ENCODE measurements around the gene ATOH8. TPM values are rescaled to one million over a fixed set of nuclear protein-coding genes. Genes with fewer than 3 reads are reported as not detected.
A peak's percentile ranks its signal among the peaks of the same experiment; 100 is the strongest.

The ATOH8 gene
- total RNA-seq: 100 to 1,000 TPM in 1 of 2 donors, 10 to 100 TPM in 1; 78.4 to 207 TPM

- Histone ChIP-seq H3K9me3 (no peaks in the 10 kb centered on the region), H3K4me1 (ENCODE audit: control insufficient read depth in 1 of 2, low read depth in 2 of 2) (peaks cover 19 to 69% of the 10 kb centered on the region in 2 donors), H3K27me3 (replicated peaks; ENCODE audit: insufficient read depth) (no peaks in the 10 kb centered on the region), H3K27ac (peak within 1 kb of the TSS; percentile 88), H3K36me3 (no peaks in the 10 kb centered on the region), H3K4me3 (peak within 1 kb of the TSS; percentile 88)
- DNase-seq (ENCODE audit: low spot score) (no peak), ATAC-seq (ENCODE audit: insufficient number of reproducible peaks, low FRiP score, low read depth) (peak; percentile 41)
- TF ChIP-seq CTCF (IDR thresholded peaks at IDR 0.05): no peak
These were observed at the start of gene ATOH8 for GRCh38 chr2:85753525-85754312. TSS of gene ATOH8 (plus strand) at chr2:85753991. CDS start at chr2:85754190, 199 bp downstream.

GRCh38 chr2:85704038-85704437 is 49.8 kb upstream of the ATOH8 start:
- DNase-seq (ENCODE audit: low spot score) (no peak), ATAC-seq (ENCODE audit: insufficient number of reproducible peaks, low FRiP score, low read depth) (no peak)
- peaks cover 6 to 24% of the 10 kb centered on the region in 2 donors for H3K4me1 ChIP-seq (ENCODE audit: control insufficient read depth in 1 of 2, low read depth in 2 of 2)
- peak overlapping the region in 1 of 2 donors; percentile 29 for H3K27ac ChIP-seq
- no peak for TF ChIP-seq CTCF (IDR thresholded peaks at IDR 0.05)
- H3K27me3 ChIP-seq (replicated peaks; ENCODE audit: insufficient read depth): no peaks in the 10 kb centered on the region
- no peak overlapping the region for H3K4me3 ChIP-seq
- no peaks in the 10 kb centered on the region for H3K9me3 ChIP-seq
- H3K36me3 ChIP-seq: no peaks in the 10 kb centered on the region

GRCh38 chr2:85704800-85705679 is 48.8 kb upstream of the ATOH8 start:
- no peak for ATAC-seq (ENCODE audit: insufficient number of reproducible peaks, low FRiP score, low read depth)
- Histone ChIP-seq H3K4me1 (ENCODE audit: control insufficient read depth in 1 of 2, low read depth in 2 of 2) (peaks cover 6 to 28% of the 10 kb centered on the region in 2 donors), H3K4me3 (no peak overlapping the region), H3K36me3 (no peaks in the 10 kb centered on the region), H3K9me3 (no peaks in the 10 kb centered on the region), H3K27me3 (replicated peaks; ENCODE audit: insufficient read depth) (no peaks in the 10 kb centered on the region), H3K27ac (peak overlapping the region; percentile 50 to 52)
- DNase-seq (ENCODE audit: low spot score): no peak
- TF ChIP-seq CTCF (IDR thresholded peaks at IDR 0.05): no peak

GRCh38 chr2:85705680-85706039 is 48.1 kb upstream of the ATOH8 start:
- no peak for DNase-seq (ENCODE audit: low spot score)

More at GRCh38 chr2:85705680-85706039, 48.1 kb upstream of the ATOH8 start:
- Histone ChIP-seq H3K27ac (peak overlapping the region; percentile 50 to 52), H3K36me3 (no peaks in the 10 kb centered on the region), H3K27me3 (replicated peaks; ENCODE audit: insufficient read depth) (no peaks in the 10 kb centered on the region), H3K9me3 (no peaks in the 10 kb centered on the region), H3K4me1 (ENCODE audit: control insufficient read depth in 1 of 2, low read depth in 2 of 2) (peaks cover 6 to 34% of the 10 kb centered on the region in 2 donors), H3K4me3 (no peak overlapping the region)
- TF ChIP-seq CTCF (IDR thresholded peaks at IDR 0.05): no peak
- peak; percentile 41 for ATAC-seq (ENCODE audit: insufficient number of reproducible peaks, low FRiP score, low read depth)
